ENCODE measurements around the gene SERPING1. TPM values are rescaled to one million over a fixed set of nuclear protein-coding genes. Genes with fewer than 3 reads are reported as not detected.

Gene SERPING1
- polyA plus RNA-seq, 1 donor from 2014 or later: 0.22 TPM

- Histone ChIP-seq H3K4me2 (ENCODE audit: low read length) (no peak overlapping the region), H3K9me3 (ENCODE audit: low read length) (no peaks in the 10 kb centered on the region), H3K9ac (ENCODE audit: low read length) (no peak overlapping the region), H3K27ac (ENCODE audit: low read length) (no peak overlapping the region), H2AFZ (ENCODE audit: low read depth, low read length) (no peak overlapping the region), H4K20me1 (ENCODE audit: insufficient read depth) (no peaks in the 10 kb centered on the region), H3K36me3 (ENCODE audit: insufficient read depth, low read length) (no peaks in the 10 kb centered on the region), H3K4me3 (ENCODE audit: low read length) (no peak overlapping the region), H3K79me2 (replicated peaks; ENCODE audit: insufficient read depth, low read length) (no peaks in the 10 kb centered on the region), H3K27me3 (ENCODE audit: insufficient read depth, low read depth, low read length) (no peaks in the 10 kb centered on the region), H3K9me2 (ENCODE audit: insufficient read depth, low read length) (no peaks in the 10 kb centered on the region), H3F3A (ENCODE audit: insufficient read depth, low read length, poor library complexity, severe bottlenecking) (no peaks in the 10 kb centered on the region)
- TF ChIP-seq SMC3 (conservative IDR thresholded peaks at IDR 0.05; ENCODE audit: poor library complexity) (no peak), RAD21 (conservative IDR thresholded peaks at IDR 0.05) (no peak), POLR2AphosphoS5 (IDR thresholded peaks at IDR 0.05) (no peak), CTCF (IDR thresholded peaks at IDR 0.05; ENCODE audit: poor library complexity, severe bottlenecking) (no peak), REST (IDR thresholded peaks at IDR 0.05; ENCODE audit: borderline replicate concordance) (no peak), EZH2 (IDR thresholded peaks at IDR 0.05; ENCODE audit: borderline replicate concordance, insufficient read depth, low read length, poor library complexity, severe bottlenecking) (no peak), TAF1 (IDR thresholded peaks at IDR 0.05; ENCODE audit: low read depth) (no peak), EP300 (conservative IDR thresholded peaks at IDR 0.05; ENCODE audit: poor library complexity, severe bottlenecking) (no peak), MXI1 (conservative IDR thresholded peaks at IDR 0.05; ENCODE audit: poor library complexity, severe bottlenecking) (no peak)
These were observed 21.0 kb downstream of the SERPING1 start for GRCh38 chr11:57618438-57618837.

- H3K4me3 ChIP-seq (ENCODE audit: low read length): no peak overlapping the region
- no peaks in the 10 kb centered on the region for H3K9me3 ChIP-seq (ENCODE audit: low read length)
- no peak overlapping the region for H3K9ac ChIP-seq (ENCODE audit: low read length)
- no peaks in the 10 kb centered on the region for H3K36me3 ChIP-seq (ENCODE audit: insufficient read depth, low read length)
- H3F3A ChIP-seq (ENCODE audit: insufficient read depth, low read length, poor library complexity, severe bottlenecking): no peaks in the 10 kb centered on the region
- H3K27me3 ChIP-seq (ENCODE audit: insufficient read depth, low read depth, low read length): no peaks in the 10 kb centered on the region
- H3K4me2 ChIP-seq (ENCODE audit: low read length): no peak overlapping the region
- no peak overlapping the region for H2AFZ ChIP-seq (ENCODE audit: low read depth, low read length)
- no peaks in the 10 kb centered on the region for H3K79me2 ChIP-seq (replicated peaks; ENCODE audit: insufficient read depth, low read length)
- H3K9me2 ChIP-seq (ENCODE audit: insufficient read depth, low read length): no peaks in the 10 kb centered on the region
- TF ChIP-seq SMC3 (conservative IDR thresholded peaks at IDR 0.05; ENCODE audit: poor library complexity): no peak
- TF ChIP-seq REST (IDR thresholded peaks at IDR 0.05; ENCODE audit: borderline replicate concordance): no peak
- no peak for TF ChIP-seq TAF1 (IDR thresholded peaks at IDR 0.05; ENCODE audit: low read depth)
- no peak for TF ChIP-seq EP300 (conservative IDR thresholded peaks at IDR 0.05; ENCODE audit: poor library complexity, severe bottlenecking)
- TF ChIP-seq RAD21 (conservative IDR thresholded peaks at IDR 0.05): no peak
- TF ChIP-seq POLR2AphosphoS5 (IDR thresholded peaks at IDR 0.05): no peak
- no peak for TF ChIP-seq MXI1 (conservative IDR thresholded peaks at IDR 0.05; ENCODE audit: poor library complexity, severe bottlenecking)
- no peak for TF ChIP-seq EZH2 (IDR thresholded peaks at IDR 0.05; ENCODE audit: borderline replicate concordance, insufficient read depth, low read length, poor library complexity, severe bottlenecking)
- TF ChIP-seq CTCF (IDR thresholded peaks at IDR 0.05; ENCODE audit: poor library complexity, severe bottlenecking): no peak
- no peaks in the 10 kb centered on the region for H4K20me1 ChIP-seq (ENCODE audit: insufficient read depth)
- no peak overlapping the region for H3K27ac ChIP-seq (ENCODE audit: low read length)
These were observed 21.8 kb downstream of the SERPING1 start for GRCh38 chr11:57619331-57619730.
